Prostate gland (tissue), 2 donors: ENCODE data around the gene UGT1A10. TPM values are rescaled to one million over a fixed set of nuclear protein-coding genes. Genes with fewer than 3 reads are reported as not detected.

Source experiments
- DNase-seq: peaks from one replicate; pipeline ENCODE4 v3.0.0-alpha.2; 2019; ENCODE audit warnings: low spot score
- H3K27ac ChIP-seq, 2 donors: fragments of 200-600 bp; sonication (generic); 2 replicates each; pipeline ENCODE4 v1.5.1; 2017 to 2019
- H3K27me3 ChIP-seq: fragments of 200-600 bp; sonication (generic); replicated peaks from 2 replicates; pipeline ENCODE4 v1.5.1; 2019; ENCODE audit not compliant: insufficient read depth
- H3K36me3 ChIP-seq, 2 donors: fragments of 200-600 bp; sonication (generic); 1 replicate in 1 of 2; 2 replicates in 1 of 2; pipeline versions ENCODE4 v1.5.1 to v1.8.1; 2017 to 2019
- H3K4me1 ChIP-seq: fragments of 200-600 bp; sonication (generic); replicated peaks from 2 replicates; pipeline ENCODE4 v1.5.1; 2019
- H3K4me3 ChIP-seq, 2 donors: fragments of 200-600 bp; sonication (generic); 2 replicates each; pipeline ENCODE4 v1.5.1; 2017 to 2019
- H3K9me3 ChIP-seq: fragments of 200-600 bp; sonication (generic); 2 replicates; pipeline ENCODE4 v1.5.1; 2017
- CTCF ChIP-seq, 4 experiments: fragments of 200-600 bp in 2 of 4; fragments of 450-650 bp in 2 of 4; sonication (generic) in 2 of 4; IDR thresholded peaks; 1 replicate in 3 of 4; 2 replicates in 1 of 4; pipeline ENCODE4 v1.5.1; 2016 to 2019; ENCODE audit warnings: antibody characterized with exemption in 4 of 4, mild to moderate bottlenecking in 2 of 4, moderate library complexity in 2 of 4
- POLR2A ChIP-seq: fragments of 450-650 bp; IDR thresholded peaks from one replicate; pipeline ENCODE4 v1.6.1; 2016; ENCODE audit warnings: antibody characterized with exemption, mild to moderate bottlenecking
- POLR2AphosphoS5 ChIP-seq: sonication (generic); formaldehyde crosslinking; IDR thresholded peaks from one replicate; pipeline ENCODE4 v1.6.1; 2017; ENCODE audit warnings: antibody characterized with exemption
- WGBS: methylation state at CpG from one replicate; pipeline ENCODE4 v1.1.5; 2018; 5-methylcytosine and 5-hydroxymethylcytosine counted together
- intact Hi-C: fragments of 100-400 bp; cut with DNase I; formaldehyde crosslinking; loops from one replicate; pipeline ENCODE4 v1.14.2; 2022
- total RNA-seq, 2 donors: library from RNA; depleted of rRNA; stranded (reverse); fragments of >200 nt; gene quantifications; one replicate each; pipeline ENCODE4 v1.1.0, GENCODE V29; 2016

UGT1A10 gene
- total RNA-seq, 2 donors from 2014 or later = not detected

GRCh38 chr2:233816771-233817170 lies 180.5 kb downstream of the UGT1A10 start:
- no peak for TF ChIP-seq CTCF (IDR thresholded peaks at IDR 0.05)
- no peak for TF ChIP-seq POLR2A
- no peak for TF ChIP-seq POLR2AphosphoS5
- WGBS = 82% methylated on average over 4 of the region's 4 CpGs
- no peak overlapping the region for H3K27ac ChIP-seq
- no peak overlapping the region for H3K4me3 ChIP-seq
- no peak for DNase-seq
- no peaks in the 10 kb centered on the region for H3K36me3 ChIP-seq
- no peaks in the 10 kb centered on the region for H3K27me3 ChIP-seq
- intact Hi-C loops = no loop called here
- H3K9me3 ChIP-seq = no peaks in the 10 kb centered on the region
- H3K4me1 ChIP-seq = no peaks in the 10 kb centered on the region

- Histone ChIP-seq H3K4me3 (no peak overlapping the region), H3K27me3 (no peaks in the 10 kb centered on the region), H3K9me3 (no peaks in the 10 kb centered on the region), H3K4me1 (no peaks in the 10 kb centered on the region), H3K27ac (no peak overlapping the region), H3K36me3 (no peaks in the 10 kb centered on the region)
- intact Hi-C loops = no loop called here
- 81% methylated on average over 3 of the region's 3 CpGs for WGBS
- no peak for DNase-seq
- TF ChIP-seq CTCF (IDR thresholded peaks at IDR 0.05) (no peak), POLR2A (no peak), POLR2AphosphoS5 (no peak)
Observed at GRCh38 chr2:233817361-233817911, 181.2 kb downstream of the UGT1A10 start.

- intact Hi-C loops = no loop called here
- Histone ChIP-seq H3K4me3 (no peak overlapping the region), H3K36me3 (no peaks in the 10 kb centered on the region), H3K27ac (no peak overlapping the region), H3K4me1 (no peaks in the 10 kb centered on the region), H3K27me3 (no peaks in the 10 kb centered on the region), H3K9me3 (no peaks in the 10 kb centered on the region)
- DNase-seq = no peak
- 93% methylated on average over 11 of the region's 11 CpGs for WGBS
- no peak for TF ChIP-seq POLR2AphosphoS5
- no peak for TF ChIP-seq POLR2A
- no peak for TF ChIP-seq CTCF (IDR thresholded peaks at IDR 0.05)
Observed at GRCh38 chr2:233817995-233818638, 181.9 kb downstream of the UGT1A10 start.

- 82% methylated on average over 17 of the region's 17 CpGs for WGBS
- no peaks in the 10 kb centered on the region for H3K4me1 ChIP-seq
- no peaks in the 10 kb centered on the region for H3K36me3 ChIP-seq
- no peak for DNase-seq
- no peaks in the 10 kb centered on the region for H3K9me3 ChIP-seq
- H3K27ac ChIP-seq = no peak overlapping the region
- intact Hi-C loops = no loop called here
- no peak for TF ChIP-seq POLR2A
- H3K4me3 ChIP-seq = no peak overlapping the region
- H3K27me3 ChIP-seq = no peaks in the 10 kb centered on the region
Observed at GRCh38 chr2:233818639-233819621, 182.7 kb downstream of the UGT1A10 start.

- DNase-seq = no peak
- Histone ChIP-seq H3K9me3 (no peaks in the 10 kb centered on the region), H3K4me1 (no peaks in the 10 kb centered on the region), H3K27ac (no peak overlapping the region), H3K4me3 (no peak overlapping the region), H3K36me3 (no peaks in the 10 kb centered on the region), H3K27me3 (no peaks in the 10 kb centered on the region)
- WGBS = 91% methylated on average over 18 of the region's 18 CpGs
- intact Hi-C loops = no loop called here
- no peak for TF ChIP-seq POLR2A
- TF ChIP-seq POLR2AphosphoS5 = no peak
Observed at GRCh38 chr2:233819884-233820773, 183.9 kb downstream of the UGT1A10 start.
